ENCODE measurements around the gene UBA52. TPM values are rescaled to one million over a fixed set of nuclear protein-coding genes. Genes with fewer than 3 reads are reported as not detected.
"Not testable (repeated sequence)": the region's sequence is repeated elsewhere in the genome, so short reads cannot be mapped to it uniquely, and the experiment has no call there.

UBA52 gene
- total RNA-seq (100 to 1,000 TPM; 634 to 883 (median 716) TPM), polyA plus RNA-seq (1,000 to 10,000 TPM; 1,270 to 1,276 TPM)
- long read RNA-seq, donor 1, transcript UBA52-209 (4 exons, 514 nt) = minor isoform, 7 of 102 reads
- long read RNA-seq, donor 1, transcript UBA52-201 (5 exons, 572 nt) = major isoform, 47 of 102 reads
- long read RNA-seq, donor 1, transcript UBA52-202 (5 exons, 2,845 nt) = minor isoform, 36 of 102 reads
- long read RNA-seq, donor 1, partial matches to known transcripts = 7 of 102 reads
- long read RNA-seq, donor 1, other reads (novel, unspliced or antisense) = 4 of 102 reads
- long read RNA-seq, donor 2, transcript UBA52-202 (5 exons, 2,845 nt) = major isoform, 50 of 129 reads
- long read RNA-seq, donor 2, transcript UBA52-209 (4 exons, 514 nt) = minor isoform, 11 of 129 reads
- long read RNA-seq, donor 2, transcript UBA52-201 (5 exons, 572 nt) = minor isoform, 49 of 129 reads
- long read RNA-seq, donor 2, partial matches to known transcripts = 17 of 129 reads
- long read RNA-seq, donor 2, other reads (novel, unspliced or antisense) = 2 of 129 reads
- long read RNA-seq, donor 3, transcript UBA52-202 (5 exons, 2,845 nt) = major isoform, 15 of 35 reads
- long read RNA-seq, donor 3, transcript UBA52-201 (5 exons, 572 nt) = minor isoform, 10 of 35 reads
- long read RNA-seq, donor 3, partial matches to known transcripts = 2 of 35 reads
- long read RNA-seq, donor 3, other reads (novel, unspliced or antisense) = 4 of 35 reads

DNA sequence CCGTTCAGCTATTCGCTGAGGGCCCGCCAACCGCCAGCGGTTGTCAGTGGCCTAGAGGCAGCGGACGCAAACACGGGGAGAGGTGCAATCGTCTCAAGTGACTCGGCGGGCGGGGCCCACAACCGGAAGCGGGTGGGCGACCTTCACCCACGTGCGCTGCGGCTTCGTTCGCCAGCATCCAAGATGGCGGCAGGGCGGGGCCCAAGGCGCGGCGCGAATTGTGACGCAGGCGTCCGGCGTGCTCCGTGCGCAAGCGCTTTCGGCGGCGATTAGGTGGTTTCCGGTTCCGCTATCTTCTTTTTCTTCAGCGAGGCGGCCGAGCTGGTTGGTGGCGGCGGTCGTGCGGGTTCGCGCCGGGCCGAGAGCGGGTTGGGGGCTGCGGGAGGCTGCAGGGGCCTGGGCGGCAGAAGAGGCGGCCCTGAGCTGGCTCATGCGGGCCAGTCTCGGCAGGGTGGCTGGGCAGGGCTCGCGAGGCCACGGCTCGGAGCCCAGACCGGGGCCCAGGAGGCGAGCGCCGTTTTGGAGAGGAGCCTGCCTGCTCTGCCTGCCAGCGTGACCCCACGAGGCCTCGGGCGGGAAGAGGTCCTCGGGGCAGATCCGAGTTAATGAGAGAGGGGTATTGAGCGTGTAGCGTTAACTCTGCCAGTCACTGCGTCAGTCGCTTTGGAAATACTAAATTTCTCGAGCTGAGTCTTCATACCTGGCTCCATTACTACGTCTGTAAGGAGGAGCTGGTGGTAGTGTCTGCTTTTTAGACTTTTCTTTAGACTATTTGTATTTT lies at the start of gene UBA52:
UBA52 (plus strand) TSS at position 294 of the 781 bp plus-strand sequence. CDS start 1,444 bp downstream, outside the sequence.
- TF ChIP-seq CTCF (IDR thresholded peaks at IDR 0.05) = no peak
- ATAC-seq (peak; percentile 93 to 98 (median 98)), DNase-seq (peak; percentile 97 to 98)
- peaks cover 9 to 29% (median 19%) of the 10 kb centered on the region in 9 donors for H3K4me1 ChIP-seq
- WGBS, 2 donors = 0% methylated on average over 72 to 75 of the region's 75 CpGs
- intact Hi-C loops (cut with DNase I) = loop anchor here in 7 of 10 donors (1.0 to 10.0 kb wide), 5 partner anchors 49 to 109 kb away; partner anchors contain the start of gene ELL (in 1 of the 7)
- no peaks in the 10 kb centered on the region for H3K27me3 ChIP-seq
- peak within 1 kb of the TSS; percentile 64 to 98 (median 92) for H3K27ac ChIP-seq
- peaks cover 0 to 70% (median 36%) of the 10 kb centered on the region in 9 donors for H3K36me3 ChIP-seq
- H3K4me3 ChIP-seq = peak within 1 kb of the TSS; percentile 58 to 99 (median 84)
- no peaks in the 10 kb centered on the region for H3K9me3 ChIP-seq

- WGBS, 2 donors = 1 to 2% methylated on average over 51 of the region's 51 CpGs
- DNase-seq (peak; percentile 100), ATAC-seq (peak; percentile 92 to 96 (median 95))
- no peaks in the 10 kb centered on the region for H3K9me3 ChIP-seq
- H3K36me3 ChIP-seq = no peaks in the 10 kb centered on the region
- intact Hi-C loops (cut with DNase I) = loop anchor here in 6 of 10 donors (1.0 to 5.0 kb wide), 6 partner anchors 21 to 60 kb away; partner anchors contain the start of genes KXD1 (in 4 of the 6), FKBP8 (in 1 of the 6) and UBA52 (in 1 of the 6)
- peak overlapping the region; percentile 67 to 100 (median 98) for H3K4me3 ChIP-seq
- H3K27me3 ChIP-seq = no peaks in the 10 kb centered on the region
- peaks cover 0 to 46% (median 26%) of the 10 kb centered on the region in 9 donors for H3K4me1 ChIP-seq
- peak overlapping the region in 9 of 10 donors; percentile 91 to 100 (median 95) for H3K27ac ChIP-seq
- TF ChIP-seq CTCF (IDR thresholded peaks at IDR 0.05) = peak in 6 of 9 donors; percentile 10 to 54 (median 34)
These were observed 49.4 kb upstream of the UBA52 start for GRCh38 chr19:18522124-18522861.

DNA sequence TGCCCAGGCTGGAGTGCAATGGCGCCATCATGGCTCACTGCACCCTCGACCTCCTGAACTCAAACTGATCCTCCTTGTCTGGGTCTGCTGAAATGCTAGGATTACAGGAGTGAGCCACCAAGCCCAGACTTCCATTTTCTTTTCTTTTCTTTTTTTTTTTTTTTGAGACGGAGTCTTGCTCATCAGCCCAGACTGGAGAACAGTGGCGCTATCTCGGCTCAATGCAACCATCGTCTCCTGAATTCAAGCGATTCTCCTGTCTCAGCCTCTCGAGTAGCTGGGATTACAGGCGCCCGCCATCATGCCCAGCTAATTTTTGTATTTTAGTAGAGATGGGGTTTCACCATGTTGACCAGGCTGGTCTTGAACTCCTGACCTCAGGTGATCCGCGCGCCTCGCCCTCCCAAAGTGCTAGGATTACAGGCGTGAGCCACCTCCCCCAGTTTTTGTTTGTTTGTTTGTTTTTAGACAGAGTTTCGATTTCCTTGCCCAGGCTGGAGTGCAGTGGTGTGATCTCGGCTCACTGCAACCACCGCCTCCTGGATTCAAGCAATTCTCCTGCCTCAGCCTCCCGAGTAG lies 48.7 kb upstream of the UBA52 start:
- Histone ChIP-seq H3K4me3 (peak overlapping the region in 8 of 10 donors; percentile 4 to 99 (median 35)), H3K4me1 (peaks cover 0 to 45% (median 25%) of the 10 kb centered on the region in 9 donors), H3K27ac (peak overlapping the region in 8 of 10 donors; percentile 22 to 100 (median 50))
- not testable (repeated sequence) for H3K9me3 ChIP-seq, ATAC-seq, H3K36me3 ChIP-seq, H3K27me3 ChIP-seq, DNase-seq
- WGBS, 2 donors = 72 to 79% methylated on average over 19 of the region's 19 CpGs
- intact Hi-C loops (cut with DNase I) = loop anchor here in 6 of 10 donors (1.0 to 5.0 kb wide), 6 partner anchors 20 to 61 kb away; partner anchors contain the start of genes KXD1 (in 4 of the 6), FKBP8 (in 1 of the 6) and UBA52 (in 1 of the 6)

Data from heart right ventricle (tissue), 16 donors.